ENCODE data around the gene ACSBG1. TPM values are rescaled to one million over a fixed set of nuclear protein-coding genes. Genes with fewer than 3 reads are reported as not detected.
A peak's percentile ranks its signal among the peaks of the same experiment; 100 is the strongest.

Gene ACSBG1
- total and polyA plus RNA-seq, 10 donors = 0.16 to 0.33 (median 0.25) TPM; not detected in 4

DNA sequence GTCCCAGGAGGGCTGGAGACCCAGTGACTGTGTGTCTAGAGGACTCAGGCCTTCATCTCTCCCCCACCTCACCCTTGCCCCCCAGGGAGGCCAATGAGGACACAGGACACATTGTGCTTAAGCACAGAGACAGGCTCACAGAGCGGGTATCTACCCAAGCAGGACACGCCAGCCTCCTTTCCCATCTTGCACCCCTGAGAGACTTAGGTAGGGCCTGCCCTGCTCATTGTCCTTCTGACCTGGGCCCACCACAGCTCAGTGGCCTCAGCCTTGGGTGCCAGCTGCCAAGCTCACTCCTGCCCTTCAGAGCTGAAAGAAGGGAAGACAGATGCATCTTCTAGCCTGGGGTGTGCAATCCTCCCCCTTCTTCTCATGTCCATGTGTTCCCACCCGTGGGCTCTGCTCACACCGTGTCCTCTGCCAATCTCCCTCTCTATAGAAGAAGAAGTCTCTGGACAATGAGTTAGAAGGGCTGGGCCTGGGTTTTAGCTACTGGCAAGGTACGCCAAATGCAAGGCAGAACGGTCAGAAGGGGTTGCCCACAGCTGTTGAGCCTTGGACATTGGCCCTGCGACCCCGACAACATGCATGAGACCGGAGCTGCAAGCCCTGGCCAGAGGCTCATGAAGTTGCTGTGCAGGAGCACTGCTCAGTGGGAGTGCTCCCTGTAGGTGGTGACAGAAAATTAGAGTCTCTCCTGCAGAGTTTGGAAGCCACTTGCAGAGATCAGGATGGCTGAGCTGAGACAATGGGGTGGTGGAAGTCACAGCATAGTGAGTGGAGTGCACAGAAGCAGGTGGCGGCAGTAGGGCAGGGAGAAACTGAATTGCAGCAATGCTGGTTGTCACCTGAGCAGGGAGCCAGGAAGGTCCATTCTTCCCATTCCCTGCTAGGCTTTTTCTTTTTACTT is 32.8 kb downstream of the ACSBG1 start:
- Histone ChIP-seq H3K4me3 (no peak overlapping the region), H3K36me3 (no peaks in the 10 kb centered on the region), H3K9me3 (no peaks in the 10 kb centered on the region), H3K4me1 (no peaks in the 10 kb centered on the region), H3K27ac (no peak overlapping the region), H3K27me3 (replicated peaks in 1 of 7) (no peaks in the 10 kb centered on the region)
- TF ChIP-seq POLR2A (IDR thresholded peaks at IDR 0.05) = no peak
- TF ChIP-seq, protein P1, sequence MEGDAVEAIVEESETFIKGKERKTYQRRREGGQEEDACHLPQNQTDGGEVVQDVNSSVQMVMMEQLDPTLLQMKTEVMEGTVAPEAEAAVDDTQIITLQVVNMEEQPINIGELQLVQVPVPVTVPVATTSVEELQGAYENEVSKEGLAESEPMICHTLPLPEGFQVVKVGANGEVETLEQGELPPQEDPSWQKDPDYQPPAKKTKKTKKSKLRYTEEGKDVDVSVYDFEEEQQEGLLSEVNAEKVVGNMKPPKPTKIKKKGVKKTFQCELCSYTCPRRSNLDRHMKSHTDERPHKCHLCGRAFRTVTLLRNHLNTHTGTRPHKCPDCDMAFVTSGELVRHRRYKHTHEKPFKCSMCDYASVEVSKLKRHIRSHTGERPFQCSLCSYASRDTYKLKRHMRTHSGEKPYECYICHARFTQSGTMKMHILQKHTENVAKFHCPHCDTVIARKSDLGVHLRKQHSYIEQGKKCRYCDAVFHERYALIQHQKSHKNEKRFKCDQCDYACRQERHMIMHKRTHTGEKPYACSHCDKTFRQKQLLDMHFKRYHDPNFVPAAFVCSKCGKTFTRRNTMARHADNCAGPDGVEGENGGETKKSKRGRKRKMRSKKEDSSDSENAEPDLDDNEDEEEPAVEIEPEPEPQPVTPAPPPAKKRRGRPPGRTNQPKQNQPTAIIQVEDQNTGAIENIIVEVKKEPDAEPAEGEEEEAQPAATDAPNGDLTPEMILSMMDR (IDR thresholded peaks at IDR 0.05 in 8 of 11, conservative IDR thresholded peaks at IDR 0.05 in 3 of 11) = no peak
- intact Hi-C loops (cut with DNase I; ENCODE audit: low total_unique reads) = no loop called here
- DNase-seq = no peak
- WGBS, 5 donors = 82 to 89% (median 83%) methylated on average over 9 to 10 of the region's 10 CpGs

- H3K4me3 ChIP-seq = no peak overlapping the region
- H3K9me3 ChIP-seq = no peaks in the 10 kb centered on the region
- H3K36me3 ChIP-seq = no peaks in the 10 kb centered on the region
- DNase-seq = no peak
- peaks cover 0 to 5% (median 0%) of the 10 kb centered on the region in 6 donors for H3K4me1 ChIP-seq
- no peaks in the 10 kb centered on the region for H3K27me3 ChIP-seq (replicated peaks in 1 of 7)
- TF ChIP-seq POLR2AphosphoS5 (IDR thresholded peaks at IDR 0.05) (no peak), POLR2A (IDR thresholded peaks at IDR 0.05) (no peak)
- TF ChIP-seq, protein P1 (IDR thresholded peaks at IDR 0.05 in 8 of 11, conservative IDR thresholded peaks at IDR 0.05 in 3 of 11) = no peak
- WGBS, 5 donors = 90 to 98% (median 94%) methylated on average over 10 of the region's 10 CpGs
- no peak overlapping the region for H3K27ac ChIP-seq
- intact Hi-C loops (cut with DNase I; ENCODE audit: low total_unique reads) = no loop called here
Observed at GRCh38 chr15:78200276-78200930, 34.0 kb downstream of the ACSBG1 start.

- Histone ChIP-seq H3K27me3 (replicated peaks in 1 of 7) (no peaks in the 10 kb centered on the region), H3K4me3 (no peak overlapping the region), H3K36me3 (no peaks in the 10 kb centered on the region), H3K4me1 (peaks cover 0 to 5% (median 0%) of the 10 kb centered on the region in 6 donors), H3K27ac (no peak overlapping the region), H3K9me3 (no peaks in the 10 kb centered on the region)
- 53 to 70% (median 63%) methylated on average over 7 of the region's 7 CpGs for WGBS, 5 donors
- TF ChIP-seq POLR2AphosphoS5 (IDR thresholded peaks at IDR 0.05) (no peak), POLR2A (IDR thresholded peaks at IDR 0.05) (no peak)
- TF ChIP-seq, protein P1 (IDR thresholded peaks at IDR 0.05 in 8 of 11, conservative IDR thresholded peaks at IDR 0.05 in 3 of 11) = no peak
- no peak for DNase-seq
- intact Hi-C loops (cut with DNase I; ENCODE audit: low total_unique reads) = no loop called here
Observed at GRCh38 chr15:78197632-78198031, 36.7 kb downstream of the ACSBG1 start.

DNA sequence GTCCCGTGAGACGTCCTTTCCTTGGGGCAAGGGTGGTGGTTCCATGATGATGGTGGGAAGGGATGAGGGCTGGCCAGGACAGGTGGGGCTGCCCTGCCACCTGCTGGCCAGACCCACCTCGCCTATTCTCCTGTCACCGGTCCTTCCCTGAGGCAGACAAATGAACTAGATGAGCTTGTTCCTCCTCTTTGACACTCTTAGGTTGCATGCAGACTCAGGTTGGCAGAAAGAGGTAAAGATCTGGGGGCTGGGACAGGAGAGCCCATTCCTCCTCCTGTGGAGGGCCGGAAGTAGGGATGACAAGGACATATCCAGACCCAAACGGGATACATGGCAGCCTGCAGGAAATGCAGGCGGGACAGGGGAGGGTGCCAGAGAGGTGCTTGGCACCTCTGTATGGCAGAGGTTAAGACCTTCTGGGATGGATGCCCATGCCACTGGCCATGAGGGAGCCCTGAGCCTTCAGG is 38.6 kb downstream of the ACSBG1 start:
- DNase-seq = peak; percentile 83
- intact Hi-C loops (cut with DNase I; ENCODE audit: low total_unique reads) = no loop called here
- no peak overlapping the region for H3K27ac ChIP-seq

More for the DNA sequence above, 38.6 kb downstream of the ACSBG1 start:
- H3K36me3 ChIP-seq = no peaks in the 10 kb centered on the region
- TF ChIP-seq, protein P1 (IDR thresholded peaks at IDR 0.05 in 8 of 11, conservative IDR thresholded peaks at IDR 0.05 in 3 of 11) = peak; percentile 72 to 90 (median 84)
- no peak for TF ChIP-seq POLR2A (IDR thresholded peaks at IDR 0.05)
- TF ChIP-seq POLR2AphosphoS5 (IDR thresholded peaks at IDR 0.05) = peak in 1 of 3 donors; percentile 34
- peaks cover 0 to 11% (median 0%) of the 10 kb centered on the region in 8 donors for H3K9me3 ChIP-seq
- H3K4me1 ChIP-seq = peaks cover 0 to 5% (median 0%) of the 10 kb centered on the region in 6 donors
- H3K27me3 ChIP-seq (replicated peaks in 1 of 7) = no peaks in the 10 kb centered on the region
- H3K4me3 ChIP-seq = no peak overlapping the region
- WGBS, 5 donors = 24 to 36% (median 26%) methylated on average over 7 of the region's 7 CpGs

Measured in spleen (tissue), 11 donors.